HL-60 (cell line): ENCODE results near the gene SP110.
"Not testable (repeated sequence)": the region's sequence is repeated elsewhere in the genome, so short reads cannot be mapped to it uniquely, and the experiment has no call there.

Source experiments
- DNase-seq, 2 experiments: peaks; one replicate each; pipeline ENCODE4 v3.0.0-alpha.2; 2010 to 2020; ENCODE audit warnings: low read depth in 1 of 2, low spot score in 1 of 2
- H3K27ac ChIP-seq: fragments of 250-450 bp; sonication (Bioruptor Pico); replicated peaks from 2 replicates; pipeline ENCODE4 v1.5.1; 2020; ENCODE audit warnings: mild to moderate bottlenecking, moderate library complexity
- H3K27me3 ChIP-seq: fragments of 250-450 bp; sonication (Bioruptor Pico); 2 replicates; pipeline ENCODE4 v1.5.1; 2021; ENCODE audit warnings: mild to moderate bottlenecking, moderate library complexity; ENCODE audit not compliant: insufficient read depth, poor library complexity, severe bottlenecking
- H3K4me3 ChIP-seq: replicated peaks from 2 replicates; pipeline ENCODE4 v1.5.1; 2011; ENCODE audit warnings: mild to moderate bottlenecking, control low read depth, low read length; ENCODE audit not compliant: insufficient read depth
- GABPA ChIP-seq: IDR thresholded peaks from 2 replicates; pipeline ENCODE4 v1.6.1; 2012; ENCODE audit warnings: low read depth
- POLR2AphosphoS5 ChIP-seq: IDR thresholded peaks from 2 replicates; pipeline ENCODE4 v1.6.1; 2012; ENCODE audit warnings: low read depth
- SPI1 ChIP-seq: IDR thresholded peaks from 2 replicates; pipeline ENCODE4 v1.6.1; 2012; ENCODE audit warnings: low read depth, mild to moderate bottlenecking, borderline replicate concordance
- TF ChIP-seq, protein P1 (sequence below): IDR thresholded peaks from one replicate; pipeline ENCODE4 v1.5.1; 2011; ENCODE audit warnings: low read length, control low read depth, inconsistent platforms; ENCODE audit not compliant: insufficient read depth
- TF ChIP-seq, protein P2 (sequence below): IDR thresholded peaks from 2 replicates; pipeline ENCODE4 v1.6.1; 2012; ENCODE audit warnings: low read depth; ENCODE audit not compliant: insufficient replicate concordance

The SP110 gene

DNA sequence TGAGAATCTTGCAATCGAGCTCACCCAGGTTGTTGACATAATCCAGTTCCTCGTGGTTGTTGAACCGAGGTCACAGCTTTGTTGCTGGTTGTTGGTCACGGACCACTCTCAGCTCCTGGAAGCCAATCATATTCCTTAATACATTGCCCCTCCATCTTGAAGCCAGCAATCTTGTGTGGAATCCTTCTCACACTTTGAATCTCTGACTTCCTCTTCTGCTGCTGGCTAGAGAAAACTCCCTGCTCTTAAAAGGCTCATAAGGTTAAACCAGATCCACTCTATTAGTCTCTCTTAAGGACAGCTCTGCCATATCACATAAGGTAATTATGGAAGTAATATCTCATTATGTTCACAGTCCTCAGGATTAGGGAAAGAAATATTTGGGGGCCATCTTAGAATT, 46.9 kb upstream of the SP110 start:
- H3K27me3 ChIP-seq: no peaks in the 10 kb centered on the region

DNA sequence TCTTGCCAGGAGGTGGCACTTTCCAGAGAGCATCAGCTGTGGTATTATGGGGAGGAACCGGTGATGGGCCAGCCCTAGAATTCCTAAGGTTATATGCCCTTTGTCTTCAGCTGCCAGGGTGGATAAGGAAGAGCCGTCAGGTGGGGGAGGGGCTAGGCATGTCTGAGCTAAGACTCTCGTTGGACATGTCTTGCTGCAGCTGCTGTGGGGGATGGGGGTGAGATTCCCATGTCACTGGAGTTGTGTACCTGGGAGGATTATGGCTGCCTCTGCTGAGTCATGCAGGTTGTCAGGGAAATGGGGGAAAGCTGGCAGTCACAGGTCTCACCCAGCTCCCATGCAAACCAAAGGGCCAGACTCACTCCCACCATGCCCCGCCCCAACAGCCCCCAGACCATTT, 45.2 kb upstream of the SP110 start:
- H3K27ac ChIP-seq, H3K4me3 ChIP-seq, H3K27me3 ChIP-seq, DNase-seq: not testable (repeated sequence)

More for the DNA sequence above, 46.9 kb upstream of the SP110 start:
- Histone ChIP-seq H3K27ac (no peak overlapping the region), H3K4me3 (no peak overlapping the region)
- no peak for DNase-seq
- TF ChIP-seq SPI1: peak; percentile 70
- TF ChIP-seq, protein P1, sequence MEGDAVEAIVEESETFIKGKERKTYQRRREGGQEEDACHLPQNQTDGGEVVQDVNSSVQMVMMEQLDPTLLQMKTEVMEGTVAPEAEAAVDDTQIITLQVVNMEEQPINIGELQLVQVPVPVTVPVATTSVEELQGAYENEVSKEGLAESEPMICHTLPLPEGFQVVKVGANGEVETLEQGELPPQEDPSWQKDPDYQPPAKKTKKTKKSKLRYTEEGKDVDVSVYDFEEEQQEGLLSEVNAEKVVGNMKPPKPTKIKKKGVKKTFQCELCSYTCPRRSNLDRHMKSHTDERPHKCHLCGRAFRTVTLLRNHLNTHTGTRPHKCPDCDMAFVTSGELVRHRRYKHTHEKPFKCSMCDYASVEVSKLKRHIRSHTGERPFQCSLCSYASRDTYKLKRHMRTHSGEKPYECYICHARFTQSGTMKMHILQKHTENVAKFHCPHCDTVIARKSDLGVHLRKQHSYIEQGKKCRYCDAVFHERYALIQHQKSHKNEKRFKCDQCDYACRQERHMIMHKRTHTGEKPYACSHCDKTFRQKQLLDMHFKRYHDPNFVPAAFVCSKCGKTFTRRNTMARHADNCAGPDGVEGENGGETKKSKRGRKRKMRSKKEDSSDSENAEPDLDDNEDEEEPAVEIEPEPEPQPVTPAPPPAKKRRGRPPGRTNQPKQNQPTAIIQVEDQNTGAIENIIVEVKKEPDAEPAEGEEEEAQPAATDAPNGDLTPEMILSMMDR: no peak

DNA sequence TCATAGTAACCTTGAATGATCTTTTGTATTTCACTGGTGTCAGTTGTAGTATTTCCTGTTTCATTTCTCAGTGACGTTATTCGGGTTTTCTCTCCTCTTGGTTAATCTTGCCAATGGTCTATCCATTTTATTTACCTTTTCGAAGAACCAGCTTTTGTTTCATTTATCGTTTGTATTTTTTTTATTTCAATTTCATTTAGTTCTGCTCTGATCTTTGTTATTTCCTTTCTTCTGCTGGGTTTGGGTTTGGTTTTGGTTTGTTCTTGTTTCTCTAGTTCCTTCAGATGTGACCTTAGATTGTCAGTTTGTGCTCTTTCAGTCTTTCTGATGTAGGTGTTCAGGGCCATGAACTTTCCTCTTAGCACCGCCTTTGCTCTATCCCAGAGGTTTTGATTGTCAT, 42.5 kb upstream of the SP110 start:
- Histone ChIP-seq H3K27me3 (no peaks in the 10 kb centered on the region), H3K27ac (no peak overlapping the region), H3K4me3 (no peak overlapping the region)
- TF ChIP-seq GABPA: no peak
- no peak for TF ChIP-seq SPI1
- TF ChIP-seq, protein P1: no peak
- TF ChIP-seq, protein P2, sequence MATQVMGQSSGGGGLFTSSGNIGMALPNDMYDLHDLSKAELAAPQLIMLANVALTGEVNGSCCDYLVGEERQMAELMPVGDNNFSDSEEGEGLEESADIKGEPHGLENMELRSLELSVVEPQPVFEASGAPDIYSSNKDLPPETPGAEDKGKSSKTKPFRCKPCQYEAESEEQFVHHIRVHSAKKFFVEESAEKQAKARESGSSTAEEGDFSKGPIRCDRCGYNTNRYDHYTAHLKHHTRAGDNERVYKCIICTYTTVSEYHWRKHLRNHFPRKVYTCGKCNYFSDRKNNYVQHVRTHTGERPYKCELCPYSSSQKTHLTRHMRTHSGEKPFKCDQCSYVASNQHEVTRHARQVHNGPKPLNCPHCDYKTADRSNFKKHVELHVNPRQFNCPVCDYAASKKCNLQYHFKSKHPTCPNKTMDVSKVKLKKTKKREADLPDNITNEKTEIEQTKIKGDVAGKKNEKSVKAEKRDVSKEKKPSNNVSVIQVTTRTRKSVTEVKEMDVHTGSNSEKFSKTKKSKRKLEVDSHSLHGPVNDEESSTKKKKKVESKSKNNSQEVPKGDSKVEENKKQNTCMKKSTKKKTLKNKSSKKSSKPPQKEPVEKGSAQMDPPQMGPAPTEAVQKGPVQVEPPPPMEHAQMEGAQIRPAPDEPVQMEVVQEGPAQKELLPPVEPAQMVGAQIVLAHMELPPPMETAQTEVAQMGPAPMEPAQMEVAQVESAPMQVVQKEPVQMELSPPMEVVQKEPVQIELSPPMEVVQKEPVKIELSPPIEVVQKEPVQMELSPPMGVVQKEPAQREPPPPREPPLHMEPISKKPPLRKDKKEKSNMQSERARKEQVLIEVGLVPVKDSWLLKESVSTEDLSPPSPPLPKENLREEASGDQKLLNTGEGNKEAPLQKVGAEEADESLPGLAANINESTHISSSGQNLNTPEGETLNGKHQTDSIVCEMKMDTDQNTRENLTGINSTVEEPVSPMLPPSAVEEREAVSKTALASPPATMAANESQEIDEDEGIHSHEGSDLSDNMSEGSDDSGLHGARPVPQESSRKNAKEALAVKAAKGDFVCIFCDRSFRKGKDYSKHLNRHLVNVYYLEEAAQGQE: no peak
- no peak for TF ChIP-seq POLR2AphosphoS5
- no peak for DNase-seq

DNA sequence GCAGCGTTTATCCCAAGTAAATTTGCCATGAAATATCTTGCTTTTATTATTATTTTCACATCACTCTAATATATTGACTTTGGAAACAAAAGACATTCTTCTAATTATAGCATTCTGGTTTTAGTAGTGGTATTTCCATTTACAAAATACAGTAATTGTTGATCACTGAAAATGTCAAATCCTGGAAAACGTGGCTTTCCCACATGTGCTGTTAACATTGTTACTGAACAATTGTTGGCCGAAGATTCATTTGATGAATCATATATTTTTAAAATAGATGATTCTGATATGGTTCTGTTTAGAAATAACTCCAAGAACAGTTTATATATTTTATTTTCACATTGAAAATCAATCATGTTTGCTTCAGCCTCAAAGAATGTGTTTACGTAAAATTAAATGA, 38.7 kb upstream of the SP110 start:
- no peaks in the 10 kb centered on the region for H3K27me3 ChIP-seq
- TF ChIP-seq GABPA: no peak
- no peak overlapping the region for H3K27ac ChIP-seq
- no peak overlapping the region for H3K4me3 ChIP-seq
- no peak for DNase-seq

DNA sequence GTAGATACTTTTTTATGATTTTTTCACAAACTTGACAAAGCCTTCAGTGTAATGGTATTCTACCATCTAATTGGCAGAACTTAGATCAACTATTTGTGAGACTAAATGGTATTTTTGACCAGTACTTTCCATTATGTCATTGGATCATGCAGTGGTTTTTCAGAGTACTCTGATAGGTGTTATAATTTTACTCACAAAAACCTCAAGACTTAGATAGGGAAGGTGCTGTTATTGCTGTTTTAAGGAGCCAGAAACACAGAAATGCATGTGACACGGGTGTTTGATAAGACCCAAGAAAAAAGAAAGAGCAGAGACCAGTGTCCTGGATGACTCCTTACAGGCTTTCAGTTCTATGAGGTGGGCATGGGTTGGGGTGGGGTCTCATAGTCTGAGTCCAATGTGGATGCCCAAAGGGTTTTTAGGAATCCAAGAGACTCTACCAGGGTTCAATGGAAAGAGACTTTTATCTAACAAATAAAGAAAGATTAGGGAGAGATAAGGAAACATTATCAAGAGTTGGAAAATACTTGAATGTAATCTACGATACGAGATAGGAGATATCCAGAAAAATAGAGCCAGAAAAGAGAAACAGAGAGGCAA, 37.0 kb upstream of the SP110 start:
- Histone ChIP-seq H3K4me3 (no peak overlapping the region), H3K27me3 (no peaks in the 10 kb centered on the region), H3K27ac (no peak overlapping the region)
- DNase-seq: no peak
- no peak for TF ChIP-seq SPI1
- no peak for TF ChIP-seq POLR2AphosphoS5
- TF ChIP-seq, protein P2: no peak
- no peak for TF ChIP-seq GABPA
- TF ChIP-seq, protein P1: no peak
